Measurements from ENCODE around the gene MAN2A1.

GRCh38 chr5:109655841-109656240, 33.9 kb upstream of the MAN2A1 start:
- no peak for TF ChIP-seq EZH2 (IDR thresholded peaks at IDR 0.05)
- TF ChIP-seq POLR2AphosphoS5 (IDR thresholded peaks at IDR 0.05; ENCODE audit: borderline replicate concordance, low read depth, low read length), result no peak

Data from SK-N-MC (cell line).